UCSD-AML1 (cell line): ENCODE data around the gene FANCF.

Experiments used
- DNase-seq: peaks from one replicate; lab custom pipeline; 2025; ENCODE audit not compliant: unreplicated experiment; lab: John Stamatoyannopoulos, UW

The FANCF gene

GRCh38 chr11:22626573-22627239 is 1.1 kb upstream of the FANCF start:
- DNase-seq = no peak

GRCh38 chr11:22624742-22625447 is 728 bp downstream of the FANCF start:
- DNase-seq = peak; percentile 76

DNA sequence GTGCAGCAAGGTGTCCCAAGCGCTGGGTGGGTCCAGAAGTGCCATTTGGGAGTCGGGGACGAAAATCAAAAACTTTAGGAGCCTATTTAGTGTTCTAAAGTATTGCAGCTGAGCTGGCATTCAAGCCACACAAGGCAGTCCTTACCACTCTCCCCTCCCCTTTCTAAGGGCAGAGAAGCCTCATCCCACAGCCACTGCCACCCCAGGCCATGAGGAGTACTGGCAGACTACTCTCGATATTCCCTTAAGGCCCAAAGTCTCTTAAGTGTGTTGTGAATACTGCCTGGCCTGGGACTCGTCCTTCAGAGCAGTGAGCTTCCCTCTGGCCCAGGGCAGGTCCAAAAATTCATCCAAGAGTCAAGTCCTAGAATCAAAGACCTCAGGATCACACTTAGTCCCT is 7.8 kb downstream of the FANCF start:
- DNase-seq = no peak

GRCh38 chr11:22603933-22604332 is 21.7 kb downstream of the FANCF start:
- DNase-seq = no peak

GRCh38 chr11:22602504-22602903 is 23.1 kb downstream of the FANCF start:
- no peak for DNase-seq

DNA sequence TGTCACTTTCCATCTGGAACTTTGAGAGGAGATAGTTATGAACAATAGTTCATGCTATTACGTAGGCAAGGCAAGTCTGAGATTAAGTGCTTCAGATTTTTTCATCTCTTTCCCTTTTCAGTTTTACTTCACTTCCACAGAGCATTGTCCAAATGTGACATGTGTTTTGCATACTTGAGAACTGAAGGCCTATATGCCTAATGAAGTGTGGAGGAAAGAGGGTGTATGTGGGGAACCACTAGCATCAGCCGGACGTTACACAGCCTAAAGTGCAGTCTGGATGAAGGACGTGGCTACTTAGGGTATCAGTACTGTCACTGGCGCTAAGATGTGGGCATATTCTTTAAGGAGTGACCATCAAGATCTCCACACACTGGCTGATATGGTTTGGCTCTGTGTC is 26.2 kb downstream of the FANCF start:
- no peak for DNase-seq

DNA sequence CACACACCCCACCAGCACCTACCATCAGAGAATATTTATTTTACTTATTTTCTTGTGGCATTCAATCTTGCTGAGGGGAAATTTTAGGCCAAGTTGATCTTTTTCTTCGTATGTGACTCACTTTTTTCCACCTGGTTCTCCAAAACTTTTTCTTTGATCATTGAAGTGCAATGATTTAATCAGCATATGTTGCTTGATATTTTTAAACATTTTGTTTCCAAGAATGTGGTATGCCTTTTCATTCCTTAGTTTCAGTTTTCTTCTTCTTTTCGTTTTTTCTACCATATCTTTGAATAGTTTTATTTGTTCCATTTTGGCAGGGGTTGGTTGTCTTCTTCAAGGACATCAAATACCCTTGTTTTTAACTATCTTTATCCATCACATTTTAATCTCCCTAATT is 28.6 kb downstream of the FANCF start:
- no peak for DNase-seq

- no peak for DNase-seq
Observed at GRCh38 chr11:22584976-22585375, 40.6 kb downstream of the FANCF start.

DNA sequence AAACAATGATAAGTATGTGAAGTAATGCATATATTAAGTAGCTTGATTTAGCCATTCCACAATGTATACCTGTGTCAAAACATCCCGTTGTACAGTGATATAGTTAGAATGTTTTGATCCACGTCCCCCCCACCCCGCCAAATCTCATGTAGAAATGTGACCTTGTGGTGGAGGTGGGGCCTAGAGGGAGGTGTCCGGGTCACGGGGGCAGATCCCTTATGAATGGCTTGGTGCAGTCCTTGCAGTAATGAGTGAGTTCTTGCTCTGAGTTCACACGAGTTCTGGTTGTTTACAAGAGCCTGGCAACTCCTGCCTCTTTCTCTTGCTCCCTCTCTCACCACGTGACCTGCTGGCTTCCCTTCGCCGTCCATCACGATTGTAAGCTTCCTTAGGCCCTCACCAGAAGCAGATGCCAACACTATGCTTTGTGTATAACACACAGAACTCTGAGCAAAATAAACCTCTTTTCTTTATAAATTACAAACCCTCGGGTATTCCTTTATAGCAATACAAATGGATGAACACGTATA is 41.6 kb downstream of the FANCF start:
- no peak for DNase-seq

GRCh38 chr11:22582151-22582410 is 43.5 kb downstream of the FANCF start:
- no peak for DNase-seq

- DNase-seq = no peak
Observed at GRCh38 chr11:22581354-22582150, 44.1 kb downstream of the FANCF start.

GRCh38 chr11:22577854-22578253 is 47.8 kb downstream of the FANCF start:
- DNase-seq = no peak
